ENCODE data around the gene OPHN1.

GRCh38 chrX:68417651-68418050, 15.6 kb downstream of the OPHN1 start:
- TF ChIP-seq YY1 (IDR thresholded peaks at IDR 0.05; ENCODE audit: low read depth, low read length) (no peak), MYC (IDR thresholded peaks at IDR 0.05; ENCODE audit: insufficient read depth, insufficient read length, insufficient replicate concordance, low read length, severe bottlenecking) (no peak), EGR1 (IDR thresholded peaks at IDR 0.05; ENCODE audit: borderline replicate concordance in 1 of 2, low read depth in 2 of 2, low read length in 2 of 2) (no peak), ATF2 (IDR thresholded peaks at IDR 0.05; ENCODE audit: low read length) (no peak), ZBTB33 (IDR thresholded peaks at IDR 0.05) (no peak), RFX5 (IDR thresholded peaks at IDR 0.05; ENCODE audit: low read depth, low read length) (no peak), CTCF (IDR thresholded peaks at IDR 0.05 in 2 of 3, conservative IDR thresholded peaks at IDR 0.05 in 1 of 3; ENCODE audit: control insufficient read depth in 2 of 3, extremely low read depth in 1 of 3, insufficient read depth in 1 of 3, low read depth in 3 of 3, low read length in 3 of 3) (no peak), ZZZ3 (IDR thresholded peaks at IDR 0.05; ENCODE audit: control insufficient read depth, insufficient read length, low read depth) (no peak), PML (IDR thresholded peaks at IDR 0.05; ENCODE audit: low read length) (no peak), EED (IDR thresholded peaks at IDR 0.05; ENCODE audit: low read depth) (no peak), EZH2 (IDR thresholded peaks at IDR 0.05; ENCODE audit: borderline replicate concordance, control insufficient read depth, low read depth, low read length) (no peak), MAX (IDR thresholded peaks at IDR 0.05; ENCODE audit: low read depth, low read length) (no peak), RAD21 (IDR thresholded peaks at IDR 0.05; ENCODE audit: insufficient read depth, low read depth, low read length) (no peak), CBFB (IDR thresholded peaks at IDR 0.05; ENCODE audit: low read depth) (no peak)
